ENCODE data around the gene RAB40B. TPM values are rescaled to one million over a fixed set of nuclear protein-coding genes. Genes with fewer than 3 reads are reported as not detected.

Gene RAB40B
- total and polyA plus RNA-seq, 2 of the 13 experiments (the other 11 are each of a cell fraction or from before 2014, with no cell fraction given), result 6.2 to 6.5 TPM

- TF ChIP-seq ZNF383 (CRISPR knock-in tag; IDR thresholded peaks at IDR 0.05; ENCODE audit: borderline replicate concordance) (peak; percentile 92; the same call in 1 of the 2 replicates), TFDP2 (CRISPR knock-in tag; IDR thresholded peaks at IDR 0.05) (peak; percentile 97), HIVEP1 (CRISPR knock-in tag; IDR thresholded peaks at IDR 0.05) (peak; percentile 99), ZNF296 (CRISPR knock-in tag; conservative IDR thresholded peaks at IDR 0.05) (peak; percentile 65), ZNF740 (CRISPR knock-in tag; IDR thresholded peaks at IDR 0.05) (peak; percentile 85), SAP130 (CRISPR knock-in tag; IDR thresholded peaks at IDR 0.05; ENCODE audit: low read depth) (peak; percentile 100), ZHX1 (CRISPR knock-in tag; IDR thresholded peaks at IDR 0.05; ENCODE audit: low read depth) (peak; percentile 98), KMT2B (CRISPR knock-in tag; IDR thresholded peaks at IDR 0.05) (peak; percentile 97), DRAP1 (CRISPR knock-in tag; IDR thresholded peaks at IDR 0.05) (peak; percentile 87), ZNF670 (CRISPR knock-in tag; IDR thresholded peaks at IDR 0.05; ENCODE audit: borderline replicate concordance) (peak; percentile 98), ZNF577 (CRISPR knock-in tag; IDR thresholded peaks at IDR 0.05; ENCODE audit: borderline replicate concordance, low read depth) (0 out of 2 replicates have a peak, but pooled peaks have one; percentile 92), THAP8 (CRISPR knock-in tag; IDR thresholded peaks at IDR 0.05; ENCODE audit: borderline replicate concordance) (peak; percentile 88; the same call in 1 of the 2 replicates), ZMAT3 (CRISPR knock-in tag; conservative IDR thresholded peaks at IDR 0.05) (peak; percentile 100), KMT2A (CRISPR knock-in tag; IDR thresholded peaks at IDR 0.05) (peak; percentile 98), CREB1 (IDR thresholded peaks at IDR 0.05) (no peak; the same call in 1 of the 2 replicates), CREB1 (CRISPR knock-in tag; IDR thresholded peaks at IDR 0.05) (no peak; the same call in 1 of the 2 replicates), SNAI1 (CRISPR knock-in tag; IDR thresholded peaks at IDR 0.05; ENCODE audit: borderline replicate concordance) (peak; percentile 96), SP4 (CRISPR knock-in tag; IDR thresholded peaks at IDR 0.05) (peak; percentile 96), ZNF552 (CRISPR knock-in tag; IDR thresholded peaks at IDR 0.05; ENCODE audit: borderline replicate concordance) (peak; percentile 99), TARDBP (CRISPR knock-in tag; IDR thresholded peaks at IDR 0.05) (peak; percentile 99), YY1 (IDR thresholded peaks at IDR 0.05; ENCODE audit: insufficient read depth, insufficient replicate concordance, low read depth, low read length) (peak; percentile 78), AHR (CRISPR knock-in tag; IDR thresholded peaks at IDR 0.05) (peak; percentile 98), ZNF589 (CRISPR knock-in tag; conservative IDR thresholded peaks at IDR 0.05) (peak; percentile 99), IKZF1 (IDR thresholded peaks at IDR 0.05) (no peak), PHF21A (CRISPR knock-in tag; IDR thresholded peaks at IDR 0.05) (peak; percentile 99)
These were observed 39.7 kb upstream of the RAB40B start (continued) for GRCh38 chr17:82737967-82738877.
